ENCODE measurements around the gene CASP8.

GRCh38 chr2:201264472-201265173 is 4.3 kb downstream of the CASP8 start:
- TF ChIP-seq CTCF (IDR thresholded peaks at IDR 0.05; ENCODE audit: borderline replicate concordance, extremely low read depth, low read length, poor library complexity, severe bottlenecking) (no peak), EZH2 (IDR thresholded peaks at IDR 0.05; ENCODE audit: borderline replicate concordance, low read depth, low read length, severe bottlenecking) (no peak)

All from DND-41 (cell line).